ENCODE measurements around the gene SLC5A12. TPM values are rescaled to one million over a fixed set of nuclear protein-coding genes. Genes with fewer than 3 reads are reported as not detected.

Gene SLC5A12
- total and polyA plus RNA-seq, 10 of the 15 experiments (the other 5 are each of a cell fraction or from before 2014, with no cell fraction given) = 0.06 to 0.15 TPM; not detected in 8

DNA sequence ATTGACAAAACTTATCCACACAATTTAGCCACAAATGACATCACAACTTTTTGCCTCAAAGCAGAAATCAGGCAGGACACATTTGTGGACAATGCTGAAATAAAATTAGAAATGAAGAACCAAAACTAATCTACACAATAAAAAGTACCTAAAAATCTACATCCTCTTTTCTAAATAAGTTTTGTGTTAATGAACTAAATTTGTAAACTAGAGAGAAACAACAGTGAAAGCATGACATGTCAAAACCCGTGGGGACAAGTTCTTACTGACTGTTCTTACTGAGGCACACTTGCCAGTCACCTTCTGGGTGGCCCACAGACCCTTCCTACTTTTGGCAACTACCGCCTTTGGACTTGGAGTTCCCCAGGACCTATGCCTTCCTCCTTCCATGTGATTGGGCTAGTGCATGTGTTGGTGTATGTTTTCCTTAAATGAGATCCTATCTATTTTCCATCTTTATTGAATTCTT, 89.1 kb downstream of the SLC5A12 start (continued):
- no peak for TF ChIP-seq LARP7 (IDR thresholded peaks at IDR 0.05)
- no peak for TF ChIP-seq YBX1 (IDR thresholded peaks at IDR 0.05)
- TF ChIP-seq CEBPB (IDR thresholded peaks at IDR 0.05; ENCODE audit: borderline replicate concordance in 1 of 2, low read depth in 2 of 2, low read length in 2 of 2) = no peak
- TF ChIP-seq CBFB (IDR thresholded peaks at IDR 0.05; ENCODE audit: low read depth) = no peak
- TF ChIP-seq SPI1 (IDR thresholded peaks at IDR 0.05; ENCODE audit: borderline replicate concordance, insufficient read depth, low read depth, low read length) = no peak
- peak; percentile 85 for TF ChIP-seq MEF2B (IDR thresholded peaks at IDR 0.05; ENCODE audit: partially characterized antibody, poor library complexity, severe bottlenecking)
- no peak for TF ChIP-seq CBX5 (IDR thresholded peaks at IDR 0.05; ENCODE audit: low read depth)
- TF ChIP-seq RELA (IDR thresholded peaks at IDR 0.05; ENCODE audit: borderline replicate concordance, partially characterized antibody) = peak; percentile 41
- no peak for TF ChIP-seq SMARCA5 (IDR thresholded peaks at IDR 0.05)
- peak; percentile 94; the same call in 1 of the 2 replicates for TF ChIP-seq BACH1 (IDR thresholded peaks at IDR 0.05; ENCODE audit: borderline replicate concordance)
- TF ChIP-seq BCLAF1 (IDR thresholded peaks at IDR 0.05) = no peak
- no peak for TF ChIP-seq ATF3 (IDR thresholded peaks at IDR 0.05; ENCODE audit: borderline replicate concordance, extremely low read depth, low read depth, low read length)
- peak; percentile 10; the same call in 1 of the 2 replicates for TF ChIP-seq IRF4 (IDR thresholded peaks at IDR 0.05; ENCODE audit: low read depth, low read length)
- TF ChIP-seq ZNF384 (IDR thresholded peaks at IDR 0.05; ENCODE audit: borderline replicate concordance, low read depth, low read length) = no peak
- TF ChIP-seq NR2C1 (IDR thresholded peaks at IDR 0.05) = no peak
- 0 out of 2 replicates have a peak, but pooled peaks have one; percentile 22 for TF ChIP-seq PAX5 (IDR thresholded peaks at IDR 0.05; ENCODE audit: borderline replicate concordance, low read depth, low read length)
- peak; percentile 52; the same call in 1 of the 2 replicates for TF ChIP-seq NBN (IDR thresholded peaks at IDR 0.05)
- peak; percentile 76 to 82; a peak in 3 of 4 replicates for TF ChIP-seq EP300 (IDR thresholded peaks at IDR 0.05; ENCODE audit: borderline replicate concordance in 1 of 2, control insufficient read depth in 1 of 2, low read depth in 2 of 2, low read length in 2 of 2)
- peak; percentile 58; the same call in 1 of the 3 replicates for TF ChIP-seq POU2F2 (IDR thresholded peaks at IDR 0.05; ENCODE audit: borderline replicate concordance, low read depth, low read length)
- TF ChIP-seq BRCA1 (IDR thresholded peaks at IDR 0.05; ENCODE audit: low read depth, low read length) = no peak
- 0 out of 2 replicates have a peak, but pooled peaks have one; percentile 11 for TF ChIP-seq BCL11A (IDR thresholded peaks at IDR 0.05; ENCODE audit: low read depth, low read length)
- TF ChIP-seq CREM (IDR thresholded peaks at IDR 0.05; ENCODE audit: low read depth) = 0 out of 2 replicates have a peak, but pooled peaks have one; percentile 30
- TF ChIP-seq RAD51 (IDR thresholded peaks at IDR 0.05) = peak; percentile 29; the same call in 1 of the 2 replicates
- no peak for TF ChIP-seq SRF (IDR thresholded peaks at IDR 0.05; ENCODE audit: low read depth in 2 of 2, low read length in 2 of 2)
- TF ChIP-seq IKZF2 (IDR thresholded peaks at IDR 0.05) = peak; percentile 75 to 76
- TF ChIP-seq RELB (IDR thresholded peaks at IDR 0.05; ENCODE audit: low read depth) = peak; percentile 97
- TF ChIP-seq SP1 (IDR thresholded peaks at IDR 0.05; ENCODE audit: low read depth, low read length) = peak; percentile 24

Measured in GM12878 (cell line).